CD4-positive, CD25-positive, alpha-beta regulatory T cell (primary cell): ENCODE results near the gene DROSHA. TPM values are rescaled to one million over a fixed set of nuclear protein-coding genes. Genes with fewer than 3 reads are reported as not detected.

Experiments
- ATAC-seq, 2 donors: fragments of 150-1000 bp; cut with Tn5 transposase; one replicate each; pipeline ENCODE4 v1.10.0; 2021; ENCODE audit warnings: low read depth in 2 of 2, moderate number of reproducible peaks in 2 of 2, moderate library complexity in 1 of 2
- DNase-seq, 3 donors: peaks; one replicate each; pipeline versions ENCODE4 v3.0.0 to v3.0.0-alpha.2; 2012 to 2022; ENCODE audit warnings: mixed read lengths in 1 of 3
- H3K27ac ChIP-seq: one replicate; pipeline ENCODE4 v1.7.0; 2013; ENCODE audit warnings: mild to moderate bottlenecking, low read length; ENCODE audit not compliant: insufficient read depth, poor library complexity, severe bottlenecking
- H3K27me3 ChIP-seq: one replicate; pipeline ENCODE4 v1.7.0; 2013; ENCODE audit warnings: low read length; ENCODE audit not compliant: control insufficient read depth, insufficient read depth
- H3K36me3 ChIP-seq: one replicate; pipeline ENCODE4 v1.7.0; 2013; ENCODE audit warnings: mild to moderate bottlenecking, low read length, moderate library complexity; ENCODE audit not compliant: control insufficient read depth, insufficient read depth
- H3K4me1 ChIP-seq: 2 replicates; pipeline ENCODE4 v1.7.0; 2013; ENCODE audit warnings: mild to moderate bottlenecking, low read length; ENCODE audit not compliant: insufficient read depth, control insufficient read depth, poor library complexity, severe bottlenecking
- H3K4me3 ChIP-seq: one replicate; pipeline ENCODE4 v1.7.0; 2013; ENCODE audit warnings: low read depth, mild to moderate bottlenecking, low read length, moderate library complexity
- H3K9me3 ChIP-seq, 2 experiments: 1 replicate in 1 of 2; 2 replicates in 1 of 2; pipeline ENCODE4 v1.7.0; 2013; ENCODE audit warnings: low read length in 2 of 2, mild to moderate bottlenecking in 1 of 2, moderate library complexity in 1 of 2; ENCODE audit not compliant: control insufficient read depth in 2 of 2
- H3K27ac Mint-ChIP-seq, 3 donors: one replicate each; pipeline ENCODE4 v1.8.0; 2020 to 2022; ENCODE audit warnings: mild to moderate bottlenecking in 3 of 3, mixed read lengths in 3 of 3, moderate library complexity in 2 of 3
- H3K27me3 Mint-ChIP-seq: one replicate; pipeline ENCODE4 v1.8.0; 2022; ENCODE audit warnings: mild to moderate bottlenecking, mixed read lengths
- H3K36me3 Mint-ChIP-seq: one replicate; pipeline ENCODE4 v1.8.0; 2020; ENCODE audit warnings: mixed read lengths
- H3K4me1 Mint-ChIP-seq, 4 donors: one replicate each; pipeline ENCODE4 v1.8.0; 2020 to 2022; ENCODE audit warnings: mixed read lengths in 4 of 4, mild to moderate bottlenecking in 1 of 4
- H3K4me3 Mint-ChIP-seq, 4 donors: one replicate each; pipeline ENCODE4 v1.8.0; 2020 to 2022; ENCODE audit warnings: mild to moderate bottlenecking in 4 of 4, mixed read lengths in 4 of 4, moderate library complexity in 3 of 4
- H3K9me3 Mint-ChIP-seq, 7 donors: one replicate each; pipeline ENCODE4 v1.8.0; 2020 to 2022; ENCODE audit warnings: mixed read lengths in 7 of 7, mild to moderate bottlenecking in 3 of 7, moderate library complexity in 2 of 7
- polyA plus RNA-seq, 4 donors: library from polyadenylated mRNA; unstranded; fragments of 300-500 nt; fragmentation: Illumina TruSeq; gene quantifications; one replicate each; pipeline ENCODE4 v1.2.3, GENCODE V29; 2021
- total RNA-seq: library from RNA; stranded (reverse); gene quantifications from one replicate; pipeline ENCODE4 v1.2.3, GENCODE V29; 2022

The DROSHA gene, protein sequence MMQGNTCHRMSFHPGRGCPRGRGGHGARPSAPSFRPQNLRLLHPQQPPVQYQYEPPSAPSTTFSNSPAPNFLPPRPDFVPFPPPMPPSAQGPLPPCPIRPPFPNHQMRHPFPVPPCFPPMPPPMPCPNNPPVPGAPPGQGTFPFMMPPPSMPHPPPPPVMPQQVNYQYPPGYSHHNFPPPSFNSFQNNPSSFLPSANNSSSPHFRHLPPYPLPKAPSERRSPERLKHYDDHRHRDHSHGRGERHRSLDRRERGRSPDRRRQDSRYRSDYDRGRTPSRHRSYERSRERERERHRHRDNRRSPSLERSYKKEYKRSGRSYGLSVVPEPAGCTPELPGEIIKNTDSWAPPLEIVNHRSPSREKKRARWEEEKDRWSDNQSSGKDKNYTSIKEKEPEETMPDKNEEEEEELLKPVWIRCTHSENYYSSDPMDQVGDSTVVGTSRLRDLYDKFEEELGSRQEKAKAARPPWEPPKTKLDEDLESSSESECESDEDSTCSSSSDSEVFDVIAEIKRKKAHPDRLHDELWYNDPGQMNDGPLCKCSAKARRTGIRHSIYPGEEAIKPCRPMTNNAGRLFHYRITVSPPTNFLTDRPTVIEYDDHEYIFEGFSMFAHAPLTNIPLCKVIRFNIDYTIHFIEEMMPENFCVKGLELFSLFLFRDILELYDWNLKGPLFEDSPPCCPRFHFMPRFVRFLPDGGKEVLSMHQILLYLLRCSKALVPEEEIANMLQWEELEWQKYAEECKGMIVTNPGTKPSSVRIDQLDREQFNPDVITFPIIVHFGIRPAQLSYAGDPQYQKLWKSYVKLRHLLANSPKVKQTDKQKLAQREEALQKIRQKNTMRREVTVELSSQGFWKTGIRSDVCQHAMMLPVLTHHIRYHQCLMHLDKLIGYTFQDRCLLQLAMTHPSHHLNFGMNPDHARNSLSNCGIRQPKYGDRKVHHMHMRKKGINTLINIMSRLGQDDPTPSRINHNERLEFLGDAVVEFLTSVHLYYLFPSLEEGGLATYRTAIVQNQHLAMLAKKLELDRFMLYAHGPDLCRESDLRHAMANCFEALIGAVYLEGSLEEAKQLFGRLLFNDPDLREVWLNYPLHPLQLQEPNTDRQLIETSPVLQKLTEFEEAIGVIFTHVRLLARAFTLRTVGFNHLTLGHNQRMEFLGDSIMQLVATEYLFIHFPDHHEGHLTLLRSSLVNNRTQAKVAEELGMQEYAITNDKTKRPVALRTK (N-terminal part only)
- 57.6 TPM for total RNA-seq
- 10 to 100 TPM; 14.2 to 23.6 (median 16.3) TPM for polyA plus RNA-seq

DNA sequence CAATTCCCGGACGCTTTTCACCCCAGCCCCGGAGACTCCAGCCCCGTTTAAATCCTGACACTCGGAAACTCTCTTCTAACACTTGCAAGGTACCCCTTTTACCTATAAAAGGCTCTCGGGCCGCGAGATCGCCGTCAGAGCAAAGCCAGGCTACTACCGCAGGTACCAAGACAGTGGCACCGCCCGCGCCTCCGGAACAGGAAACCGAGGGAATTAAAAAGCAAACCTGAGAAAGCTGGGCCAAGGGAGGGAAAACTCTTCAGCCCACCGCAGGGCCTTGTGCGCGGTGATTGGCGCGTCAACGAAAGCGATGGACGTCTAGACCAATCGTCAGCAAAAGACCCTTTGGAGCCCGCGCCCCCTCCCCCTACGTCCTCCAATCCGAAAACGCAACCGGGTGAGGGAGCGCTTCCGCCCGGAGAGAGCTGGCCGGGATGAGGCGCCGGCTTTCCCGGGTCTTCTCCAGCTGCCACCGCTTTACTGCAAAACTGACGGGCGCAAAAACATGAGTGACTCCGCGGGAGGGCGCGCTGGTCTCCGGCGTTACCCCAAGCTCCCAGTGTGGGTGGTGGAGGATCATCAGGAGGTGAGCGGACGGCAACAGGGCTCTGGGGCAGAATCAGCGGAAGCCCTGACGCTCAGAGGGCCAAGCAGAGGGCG is at the start of gene DROSHA, which contains the start of gene C5orf22:
DROSHA (minus strand) TSS at position 206 of the 660 bp plus-strand sequence. CDS start 3,034 bp downstream, outside the sequence.
C5orf22 (plus strand) TSS at position 414 of the 660 bp plus-strand sequence; CDS start at position 506, 92 bp downstream.
- Mint-ChIP-seq H3K4me1 (peaks cover 25 to 78% (median 58%) of the 10 kb centered on the region in 4 donors), H3K27ac (peak within 1 kb of the TSS; percentile 86 to 98 (median 94)), H3K4me3 (peak within 1 kb of the TSS; percentile 98 to 100 (median 99)), H3K36me3 (peaks cover 36% of the 10 kb centered on the region), H3K9me3 (no peaks in the 10 kb centered on the region), H3K27me3 (no peaks in the 10 kb centered on the region)
- Histone ChIP-seq H3K27me3 (no peaks in the 10 kb centered on the region), H3K36me3 (peaks cover 33% of the 10 kb centered on the region), H3K4me1 (peaks cover 27% of the 10 kb centered on the region), H3K27ac (peak within 1 kb of the TSS; percentile 77), H3K4me3 (peak within 1 kb of the TSS; percentile 94), H3K9me3 (no peaks in the 10 kb centered on the region)
- ATAC-seq (peak; percentile 97 to 98), DNase-seq (peak; percentile 88 to 97 (median 88))

DNA sequence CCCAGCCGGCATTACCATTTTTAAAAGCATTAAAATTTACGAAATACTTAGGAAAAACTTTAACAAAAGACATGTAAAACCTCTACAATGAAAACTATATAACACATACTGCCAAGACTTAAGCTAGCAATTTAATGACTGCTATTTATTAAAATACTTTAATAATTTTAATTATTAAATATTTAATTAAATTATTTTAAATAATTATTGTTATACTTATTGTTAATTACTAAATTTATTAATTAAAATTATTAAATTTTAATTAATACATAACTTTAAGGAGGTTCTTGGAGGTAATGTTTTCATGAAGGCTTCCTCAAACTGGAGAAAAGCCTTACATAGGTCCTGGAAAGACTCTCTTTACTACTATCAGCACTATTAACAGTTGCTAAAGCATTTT is 47.7 kb upstream of the DROSHA start:
- no peak for ATAC-seq
- no peak overlapping the region for H3K27ac Mint-ChIP-seq
- H3K36me3 Mint-ChIP-seq = no peaks in the 10 kb centered on the region

DNA sequence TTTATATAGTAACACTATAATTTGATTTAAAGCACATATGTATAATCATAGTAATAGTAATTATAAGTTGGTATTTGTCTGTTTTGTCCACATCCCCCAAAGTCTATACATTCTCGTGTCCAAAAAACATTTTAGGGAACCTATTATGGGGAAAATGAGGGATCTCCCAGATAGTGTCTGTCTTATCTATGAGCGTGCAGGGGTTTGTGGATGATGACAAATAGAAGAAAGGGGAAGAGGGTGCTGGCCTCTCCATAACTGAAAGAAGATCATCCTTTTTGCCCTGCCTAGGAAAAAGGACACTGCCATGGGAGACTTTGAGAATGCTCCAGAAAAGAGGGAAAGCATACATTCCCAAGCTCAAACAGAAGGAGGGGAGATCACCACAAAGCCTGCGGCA is 45.5 kb upstream of the DROSHA start:
- peak overlapping the region in 1 of 3 donors; percentile 3 for H3K27ac Mint-ChIP-seq
- H3K9me3 Mint-ChIP-seq = no peaks in the 10 kb centered on the region
- peaks cover 3% of the 10 kb centered on the region for H3K27me3 ChIP-seq
- H3K4me1 Mint-ChIP-seq = no peaks in the 10 kb centered on the region
- no peak overlapping the region for H3K27ac ChIP-seq
- H3K4me1 ChIP-seq = no peaks in the 10 kb centered on the region
- H3K36me3 ChIP-seq = no peaks in the 10 kb centered on the region
- no peak overlapping the region for H3K4me3 Mint-ChIP-seq
- H3K27me3 Mint-ChIP-seq = peaks cover 10% of the 10 kb centered on the region
- H3K36me3 Mint-ChIP-seq = no peaks in the 10 kb centered on the region
- ATAC-seq (no peak), DNase-seq (no peak)
- no peak overlapping the region for H3K4me3 ChIP-seq
- H3K9me3 ChIP-seq = no peaks in the 10 kb centered on the region

More for the DNA sequence above, 47.7 kb upstream of the DROSHA start:
- no peak overlapping the region for H3K27ac ChIP-seq
- peaks cover 3% of the 10 kb centered on the region for H3K27me3 ChIP-seq
- H3K9me3 ChIP-seq = no peaks in the 10 kb centered on the region
- H3K4me1 Mint-ChIP-seq = no peaks in the 10 kb centered on the region
- H3K4me3 ChIP-seq = no peak overlapping the region
- H3K4me1 ChIP-seq = no peaks in the 10 kb centered on the region
- H3K9me3 Mint-ChIP-seq = no peaks in the 10 kb centered on the region
- H3K36me3 ChIP-seq = no peaks in the 10 kb centered on the region
- H3K4me3 Mint-ChIP-seq = no peak overlapping the region
- H3K27me3 Mint-ChIP-seq = peaks cover 10% of the 10 kb centered on the region
- no peak for DNase-seq

DNA sequence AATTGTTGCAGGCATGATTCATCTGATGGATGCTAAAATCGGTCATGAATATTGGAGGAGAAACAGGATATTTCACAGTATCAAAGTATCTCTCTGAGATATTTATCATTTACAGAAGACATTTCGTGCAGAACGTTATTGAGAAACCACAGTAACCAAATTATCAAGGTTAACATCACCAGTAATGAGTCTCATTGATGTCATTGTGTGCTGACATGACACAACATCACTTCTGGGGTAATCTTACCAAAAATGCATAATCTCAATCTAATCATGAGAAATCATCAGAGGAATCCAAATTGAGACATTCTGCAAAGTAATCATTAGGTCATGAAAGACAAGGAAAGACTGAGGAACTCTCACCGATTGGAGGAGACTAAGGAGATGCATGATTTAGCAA is 42.9 kb upstream of the DROSHA start:
- H3K9me3 Mint-ChIP-seq = peaks cover 0 to 1% (median 0%) of the 10 kb centered on the region in 7 donors
- ATAC-seq (no peak), DNase-seq (no peak)
- Histone ChIP-seq H3K4me1 (no peaks in the 10 kb centered on the region), H3K36me3 (no peaks in the 10 kb centered on the region), H3K4me3 (no peak overlapping the region), H3K9me3 (no peaks in the 10 kb centered on the region), H3K27ac (no peak overlapping the region), H3K27me3 (peaks cover 3% of the 10 kb centered on the region)
- H3K36me3 Mint-ChIP-seq = no peaks in the 10 kb centered on the region
- H3K27me3 Mint-ChIP-seq = peaks cover 18% of the 10 kb centered on the region
- H3K27ac Mint-ChIP-seq = no peak overlapping the region
- H3K4me1 Mint-ChIP-seq = no peaks in the 10 kb centered on the region
- H3K4me3 Mint-ChIP-seq = no peak overlapping the region

DNA sequence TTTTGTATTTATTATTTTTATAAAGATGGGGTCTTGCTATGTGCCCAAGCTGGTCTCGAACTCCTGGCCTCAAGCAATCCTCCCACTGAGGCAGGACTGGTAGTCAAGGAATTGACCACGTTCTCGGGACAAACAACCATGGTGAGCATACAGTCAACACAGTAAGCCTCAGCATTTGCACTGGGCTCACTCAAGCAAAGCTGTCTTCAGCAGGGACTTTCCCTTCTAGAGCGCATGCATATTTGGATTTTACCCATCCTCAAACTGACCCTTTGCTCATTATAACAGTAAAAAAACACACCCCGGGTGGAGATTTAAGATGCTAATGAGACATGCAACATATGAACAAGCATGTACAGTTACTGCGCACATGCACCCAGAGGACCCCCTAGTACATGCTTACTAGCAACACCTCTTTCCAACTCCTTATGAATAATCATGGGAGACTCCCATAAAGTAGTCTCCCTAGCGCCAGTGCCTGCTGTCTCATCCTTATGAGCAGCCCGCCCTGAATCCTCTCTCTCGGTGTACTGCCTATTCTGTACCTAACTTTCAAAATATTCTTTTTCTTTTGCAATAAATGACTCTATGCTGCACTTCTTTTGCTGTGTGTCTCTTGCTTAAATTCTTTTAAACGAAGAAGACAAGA is 41.7 kb upstream of the DROSHA start:
- H3K27me3 ChIP-seq = peaks cover 3% of the 10 kb centered on the region
- H3K36me3 ChIP-seq = no peaks in the 10 kb centered on the region
- DNase-seq (no peak), ATAC-seq (no peak)
- no peak overlapping the region for H3K27ac Mint-ChIP-seq
- no peak overlapping the region for H3K27ac ChIP-seq
- no peaks in the 10 kb centered on the region for H3K4me1 ChIP-seq
- H3K4me3 Mint-ChIP-seq = no peak overlapping the region
- peaks cover 21% of the 10 kb centered on the region for H3K27me3 Mint-ChIP-seq
- no peaks in the 10 kb centered on the region for H3K4me1 Mint-ChIP-seq
- no peak overlapping the region for H3K4me3 ChIP-seq
- no peaks in the 10 kb centered on the region for H3K9me3 ChIP-seq
- H3K9me3 Mint-ChIP-seq = peaks cover 0 to 1% (median 0%) of the 10 kb centered on the region in 7 donors
- no peaks in the 10 kb centered on the region for H3K36me3 Mint-ChIP-seq

DNA sequence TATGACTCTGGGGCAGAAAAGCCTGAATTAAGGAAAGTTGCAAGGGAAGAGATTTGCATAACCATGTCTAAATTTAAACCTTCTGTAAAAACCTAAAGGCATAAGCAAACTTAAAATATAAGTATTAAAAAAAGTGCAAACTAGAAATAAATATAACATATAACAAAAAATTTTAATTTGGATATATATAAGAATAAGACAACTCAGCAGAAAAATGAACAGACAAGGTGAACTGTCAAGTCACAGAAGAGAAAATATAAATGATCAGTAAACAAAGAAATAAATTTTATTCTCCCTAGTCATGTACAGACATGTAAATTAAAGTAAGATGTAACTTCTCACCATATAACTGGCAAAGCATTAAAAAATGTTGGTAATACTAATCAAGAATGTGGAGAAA is 37.2 kb upstream of the DROSHA start:
- H3K9me3 Mint-ChIP-seq = peaks cover 0 to 12% (median 2%) of the 10 kb centered on the region in 7 donors
- H3K27ac Mint-ChIP-seq = no peak overlapping the region
- ATAC-seq (no peak), DNase-seq (no peak)
- H3K9me3 ChIP-seq = peaks cover 0 to 7% of the 10 kb centered on the region in 2 experiments
- no peaks in the 10 kb centered on the region for H3K36me3 ChIP-seq
- no peak overlapping the region for H3K27ac ChIP-seq
- peaks cover 31% of the 10 kb centered on the region for H3K27me3 Mint-ChIP-seq
- no peaks in the 10 kb centered on the region for H3K4me1 Mint-ChIP-seq
- no peak overlapping the region for H3K4me3 Mint-ChIP-seq
- peaks cover 7% of the 10 kb centered on the region for H3K36me3 Mint-ChIP-seq
- no peaks in the 10 kb centered on the region for H3K27me3 ChIP-seq
- no peaks in the 10 kb centered on the region for H3K4me1 ChIP-seq
- H3K4me3 ChIP-seq = no peak overlapping the region
